HPDE6-E6E7 (cell line): Measurements from ENCODE around the gene ATP2A3.
"Not testable (repeated sequence)": the region's sequence is repeated elsewhere in the genome, so short reads cannot be mapped to it uniquely, and the experiment has no call there.

Experiments
- DNase-seq: peaks from one replicate; pipeline ENCODE4 v3.0.0; 2011; ENCODE audit warnings: missing footprints; ENCODE audit errors: extremely low spot score

The ATP2A3 gene

DNA sequence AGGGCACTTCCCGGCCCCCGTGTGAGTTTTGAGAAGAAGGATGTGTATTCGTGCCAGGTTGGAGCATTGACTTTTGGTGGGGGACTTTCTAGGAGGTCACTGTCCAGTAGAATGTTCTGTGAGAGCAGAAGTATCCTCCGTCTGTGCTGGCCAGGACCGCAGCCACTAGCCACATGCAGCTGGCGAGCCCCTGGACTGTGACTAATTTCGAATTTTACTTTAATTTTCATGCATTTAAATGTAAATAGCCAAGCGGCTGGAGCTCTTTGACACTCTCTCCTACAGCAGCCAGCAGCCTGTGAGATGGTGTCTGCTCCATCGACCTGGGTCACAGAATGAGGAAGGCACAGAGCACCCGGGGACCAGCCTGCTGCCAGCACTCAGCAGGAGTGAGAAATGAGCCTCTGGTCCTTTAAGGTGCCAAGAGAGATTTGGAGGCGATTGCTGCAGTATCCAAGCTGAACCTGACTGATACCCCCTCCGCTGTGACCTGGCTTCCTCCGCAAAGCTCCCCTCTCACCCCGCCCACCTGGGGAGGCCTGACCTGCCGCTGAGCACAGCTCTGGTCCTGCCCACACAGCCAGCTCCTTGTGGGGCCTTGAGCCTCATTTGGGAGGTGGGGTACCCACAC, 7.8 kb downstream of the ATP2A3 start:
- DNase-seq, result no peak

DNA sequence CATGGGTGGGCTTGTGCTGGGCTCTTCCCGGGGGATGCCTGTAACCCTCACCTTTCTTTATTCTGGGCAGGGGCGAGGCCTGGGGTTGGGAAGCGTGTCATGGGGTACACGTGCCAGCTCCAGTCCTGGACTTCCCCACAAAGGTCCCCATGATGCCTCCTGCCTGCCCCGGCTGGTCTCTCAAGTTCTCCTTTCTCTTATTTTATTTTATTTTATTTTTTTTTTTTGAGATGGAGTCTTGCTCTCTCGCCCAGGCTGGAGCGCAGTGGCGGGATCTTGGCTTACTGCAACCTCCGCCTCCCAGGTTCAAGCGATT, 8.6 kb downstream of the ATP2A3 start:
- DNase-seq, result no peak

DNA sequence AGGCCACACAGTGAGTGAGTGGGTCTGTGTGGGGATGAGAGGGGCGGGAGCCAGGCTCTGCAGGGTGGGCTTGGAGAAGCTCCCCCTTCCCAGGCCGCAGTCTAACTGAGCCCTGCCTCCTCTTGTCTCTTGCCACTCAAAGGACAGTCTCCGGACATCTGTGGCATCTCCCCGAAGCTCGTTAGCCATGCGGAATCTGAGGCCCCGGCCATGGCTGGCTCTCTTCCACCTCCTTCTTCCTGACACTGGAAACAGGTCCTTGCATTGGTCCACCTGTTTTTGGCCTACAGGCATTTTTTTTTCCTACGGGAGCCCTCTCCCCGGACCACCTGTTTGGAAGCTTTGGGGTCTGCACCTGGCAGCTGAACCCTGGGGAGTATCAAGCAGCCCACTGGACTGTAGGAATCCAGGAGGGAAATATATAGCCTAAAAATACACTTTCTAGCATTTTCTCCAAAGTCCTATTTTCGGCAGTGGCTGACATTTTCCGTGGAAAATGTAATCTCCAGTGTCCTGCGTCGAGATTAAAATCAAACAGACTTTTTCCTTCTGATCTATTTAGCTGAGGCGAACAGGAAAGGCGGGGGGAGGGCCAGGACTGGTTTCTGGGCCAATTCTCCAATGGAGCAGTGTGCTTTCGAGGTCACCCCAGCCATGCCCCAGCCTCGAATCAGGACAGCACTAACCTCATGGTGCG, 9.1 kb downstream of the ATP2A3 start:
- no peak for DNase-seq

DNA sequence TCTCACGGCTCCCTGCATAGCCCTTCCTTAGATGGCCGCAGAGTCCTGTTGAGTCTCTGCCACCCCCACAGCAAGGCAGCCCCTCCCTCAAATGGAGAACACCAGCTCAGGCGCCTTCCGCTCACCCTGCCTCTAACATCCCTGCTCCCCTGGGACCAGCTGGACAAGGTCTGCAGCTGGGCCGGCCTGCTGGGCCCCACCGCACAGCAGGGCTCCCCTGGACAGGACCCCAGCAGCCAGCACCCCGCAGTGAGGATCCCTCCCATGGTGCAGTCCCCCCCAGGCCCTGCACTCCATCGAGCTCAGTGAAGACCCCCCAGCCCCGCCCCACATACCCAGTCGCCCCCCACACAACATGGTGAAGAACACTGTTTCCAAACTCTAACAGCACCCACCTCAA, 10.2 kb downstream of the ATP2A3 start:
- DNase-seq, result no peak

DNA sequence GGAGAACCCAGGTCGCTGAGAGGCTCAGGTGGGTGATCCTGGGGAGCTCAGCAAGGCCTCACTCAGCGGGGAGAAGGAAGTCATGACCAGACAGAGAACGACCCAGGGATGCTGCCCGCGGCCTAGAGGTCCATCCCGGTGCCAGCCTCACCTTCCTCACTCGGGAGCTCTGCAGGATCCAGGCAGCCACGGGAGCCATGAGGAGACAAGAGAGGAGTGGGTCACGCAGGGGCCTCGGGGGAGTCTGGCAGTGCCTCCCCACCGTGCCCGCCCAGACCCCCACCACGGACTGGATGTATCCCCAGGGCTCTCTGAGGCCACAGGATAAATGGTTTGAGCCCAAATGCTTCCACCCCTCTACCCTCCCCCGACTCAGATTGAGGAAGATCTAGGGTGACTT, 10.7 kb downstream of the ATP2A3 start:
- no peak for DNase-seq

DNA sequence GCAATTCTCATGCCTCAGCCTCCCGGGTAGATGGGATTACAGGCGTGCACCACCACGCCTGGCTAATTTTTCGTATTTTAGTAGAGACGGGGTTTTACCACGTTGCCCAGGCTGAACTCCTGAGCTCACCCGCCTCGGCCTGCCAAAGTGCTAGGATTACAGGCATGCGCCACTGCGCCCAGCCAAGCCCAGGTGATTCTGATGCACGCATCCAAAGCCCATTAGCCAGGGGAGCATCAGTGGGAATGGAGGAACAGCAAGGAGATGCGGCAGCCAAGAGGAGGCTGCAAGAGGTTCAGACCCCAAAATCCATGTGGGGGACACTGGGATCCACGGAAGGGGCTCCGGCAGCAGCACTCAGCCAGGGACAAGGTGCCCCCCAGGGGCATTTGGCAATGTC, 12.1 kb downstream of the ATP2A3 start:
- DNase-seq, result no peak

DNA sequence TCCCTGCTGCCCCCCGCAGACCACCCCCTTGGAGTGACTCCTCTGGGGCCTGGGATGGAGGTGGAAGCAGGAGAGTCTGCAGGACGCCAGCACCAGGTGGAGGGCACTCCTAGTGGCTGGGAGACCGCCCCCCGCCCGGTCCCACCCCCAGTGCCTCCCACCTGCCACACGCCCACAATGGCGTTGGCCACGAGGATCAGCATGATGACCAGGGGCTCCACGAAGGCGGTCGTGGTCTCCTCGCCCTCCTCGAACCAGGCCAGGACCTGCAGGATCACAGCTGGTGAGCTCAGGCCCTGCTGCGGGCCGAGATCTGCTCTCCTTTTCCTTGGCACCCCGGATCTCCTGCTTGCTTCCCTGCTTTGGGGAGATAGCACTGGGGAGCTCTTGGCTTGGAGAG, 12.8 kb downstream of the ATP2A3 start:
- DNase-seq, result no peak

DNA sequence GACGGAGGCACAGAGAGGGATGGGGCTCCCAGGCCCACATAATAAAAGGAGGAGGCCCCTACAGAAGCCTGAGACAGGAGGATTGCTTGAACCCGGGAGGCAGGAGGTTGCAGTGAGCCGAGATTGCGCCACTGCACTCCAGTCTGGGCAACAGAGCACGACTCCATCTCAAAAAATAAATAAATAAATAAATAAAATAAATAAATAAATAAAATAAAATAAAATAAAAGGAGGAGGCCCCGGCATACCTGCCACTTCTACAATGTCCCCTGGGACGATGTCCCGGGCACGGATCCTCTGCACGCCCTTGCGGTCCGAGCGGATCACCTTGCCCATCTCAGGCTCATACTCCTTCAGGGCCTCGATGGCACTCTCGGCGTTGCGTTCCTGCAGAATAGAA, 13.2 kb downstream of the ATP2A3 start:
- no peak for DNase-seq

DNA sequence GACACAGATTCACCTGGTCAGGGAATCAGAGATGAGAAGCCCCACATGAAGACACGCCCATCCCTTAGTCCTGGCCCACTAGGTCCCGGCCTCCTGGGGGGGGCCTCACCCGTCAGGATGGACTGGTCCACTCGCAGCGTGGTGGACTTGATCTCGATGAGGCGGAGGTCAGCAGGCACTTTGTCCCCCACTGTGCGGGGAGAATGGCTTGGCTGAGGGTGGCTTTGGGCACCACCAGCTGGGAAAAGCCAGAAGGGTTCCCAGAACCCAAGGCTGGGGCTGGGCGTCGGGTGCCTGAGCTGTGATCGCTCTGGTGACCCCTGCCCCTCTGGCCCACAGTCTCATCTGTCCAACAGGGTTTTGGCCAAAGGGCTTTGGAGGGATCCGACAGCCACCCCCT, 13.7 kb downstream of the ATP2A3 start:
- DNase-seq, result no peak

DNA sequence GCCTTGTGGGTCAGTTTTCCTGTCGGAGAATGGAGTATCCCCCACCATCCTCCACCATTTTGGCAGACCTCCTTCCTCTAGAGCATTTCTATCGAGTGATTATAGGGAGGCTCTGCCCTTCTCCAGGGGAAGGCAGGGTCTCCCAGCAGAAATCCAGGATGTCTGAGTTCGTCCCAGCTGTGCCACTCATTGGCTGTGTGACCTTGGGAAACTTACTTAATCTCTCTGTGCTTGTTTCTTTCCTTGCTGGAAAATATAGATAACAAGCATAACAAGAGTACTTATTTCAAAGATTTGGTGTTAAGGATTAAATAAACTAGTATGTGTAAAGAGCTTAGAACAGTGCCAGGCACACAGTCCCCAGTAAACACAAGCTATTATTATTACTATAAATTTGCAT, 14.8 kb downstream of the ATP2A3 start:
- DNase-seq, result no peak

DNA sequence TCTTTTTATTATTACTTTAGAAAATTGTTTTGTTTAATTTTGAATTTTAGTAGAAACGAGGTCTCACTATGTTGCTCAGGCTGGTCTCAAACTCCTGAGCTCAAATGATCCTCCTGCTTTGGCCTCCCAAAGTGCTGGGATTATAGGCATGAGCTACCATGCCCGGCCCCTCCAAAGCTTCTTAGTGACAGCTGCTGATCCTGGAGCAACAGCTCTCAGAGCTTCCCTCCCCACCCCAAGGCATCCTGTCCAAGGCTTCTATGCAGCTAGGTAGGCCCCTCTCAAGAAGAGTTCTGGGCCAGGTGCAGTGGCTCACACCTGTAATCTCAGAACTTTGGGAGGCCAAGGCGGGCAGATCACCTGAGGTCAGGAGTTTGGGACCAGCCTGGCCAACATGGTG, 15.7 kb downstream of the ATP2A3 start:
- not testable (repeated sequence) for DNase-seq

DNA sequence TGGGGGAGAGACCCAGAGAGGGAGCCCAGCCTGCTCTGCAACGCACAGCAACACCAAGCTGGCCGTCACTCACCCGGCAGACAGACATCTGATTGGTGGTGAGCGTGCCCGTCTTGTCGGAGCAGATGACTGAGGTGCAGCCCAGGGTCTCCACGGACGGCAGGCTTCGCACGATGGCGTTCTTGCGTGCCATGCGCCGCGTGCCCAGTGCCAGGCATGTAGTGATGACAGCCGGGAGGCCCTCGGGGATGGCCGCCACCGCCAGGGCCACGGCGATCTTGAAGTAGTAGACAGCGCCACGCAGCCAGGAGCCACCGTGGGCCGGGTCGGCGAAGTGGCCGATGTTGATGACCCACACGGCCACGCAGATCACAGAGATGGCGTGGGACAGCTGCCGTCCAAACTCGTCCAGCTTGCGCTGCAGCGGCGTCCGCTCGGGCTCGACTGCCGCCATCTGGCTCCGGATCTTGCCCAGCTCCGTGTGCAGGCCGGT, 16.9 kb downstream of the ATP2A3 start:
- DNase-seq, result no peak

DNA sequence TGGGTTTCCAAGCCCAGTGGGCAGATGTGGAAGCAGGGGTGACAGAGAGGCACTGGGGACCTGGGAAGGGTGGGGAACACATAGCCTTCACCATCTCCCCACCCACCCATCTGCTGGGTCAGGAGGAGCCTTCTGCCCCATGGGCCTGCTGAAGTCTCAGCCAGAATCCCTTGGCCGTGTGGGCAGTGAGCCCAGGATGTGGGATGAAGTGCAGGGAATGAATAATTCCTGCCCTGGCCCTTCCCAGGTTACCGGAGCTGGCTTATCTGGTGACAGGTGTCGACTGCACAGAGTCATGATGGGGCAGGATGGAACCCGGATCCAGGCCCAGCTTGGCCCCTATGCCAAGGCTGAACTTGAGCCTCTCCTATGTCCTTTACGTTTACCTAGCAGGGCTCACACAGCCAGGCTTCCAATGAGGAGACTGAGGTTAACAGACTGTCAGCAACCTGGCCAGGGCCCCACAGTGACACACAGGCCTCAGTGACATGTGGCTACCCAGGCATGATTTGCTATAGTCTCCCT, 17.5 kb downstream of the ATP2A3 start:
- DNase-seq, result no peak

DNA sequence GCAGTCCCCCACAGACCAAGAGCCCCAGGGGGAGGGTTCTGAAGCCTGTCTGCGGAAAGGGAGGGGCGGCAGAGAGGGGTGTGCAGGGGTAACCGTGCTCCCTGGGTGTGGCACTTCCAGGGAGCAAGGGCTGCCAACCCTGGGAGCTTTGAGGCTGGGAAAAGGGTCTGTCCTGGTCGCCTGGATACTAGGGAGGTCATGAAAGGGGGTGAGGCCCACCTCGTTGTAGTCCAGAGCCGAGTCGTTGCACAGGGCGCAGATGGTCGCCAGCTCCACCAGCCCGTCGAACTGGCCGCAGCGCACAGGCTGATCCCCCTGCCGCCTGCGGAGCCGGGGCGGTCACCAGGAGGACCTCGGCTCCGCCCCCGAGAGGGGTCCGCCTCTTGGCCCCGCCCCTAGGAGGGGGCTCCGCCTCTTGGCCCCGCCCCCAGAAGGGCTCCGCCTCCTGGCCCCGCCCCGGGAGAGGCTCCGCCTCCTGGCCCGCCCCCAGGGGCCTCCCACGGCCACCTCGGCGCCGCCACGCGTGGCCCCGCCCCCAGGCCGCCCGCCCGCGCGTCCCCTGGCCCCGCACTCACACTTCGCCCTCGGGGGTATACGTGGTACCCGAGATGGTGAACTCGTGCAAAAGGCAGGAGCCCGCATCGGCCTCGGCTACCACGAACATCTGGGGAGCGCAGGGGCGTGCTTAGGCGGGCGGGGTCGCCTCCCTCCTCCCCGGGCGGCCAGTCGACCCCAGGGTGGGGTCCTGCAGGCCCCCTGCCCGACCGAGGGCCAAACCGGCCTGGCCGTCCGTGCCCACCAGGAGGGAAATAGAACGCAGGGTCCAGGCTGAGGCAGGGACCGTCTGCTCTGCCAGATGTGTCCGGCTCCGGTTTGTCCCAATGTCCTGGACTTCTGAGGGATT, 19.5 kb downstream of the ATP2A3 start:
- DNase-seq, result peak; percentile 29

DNA sequence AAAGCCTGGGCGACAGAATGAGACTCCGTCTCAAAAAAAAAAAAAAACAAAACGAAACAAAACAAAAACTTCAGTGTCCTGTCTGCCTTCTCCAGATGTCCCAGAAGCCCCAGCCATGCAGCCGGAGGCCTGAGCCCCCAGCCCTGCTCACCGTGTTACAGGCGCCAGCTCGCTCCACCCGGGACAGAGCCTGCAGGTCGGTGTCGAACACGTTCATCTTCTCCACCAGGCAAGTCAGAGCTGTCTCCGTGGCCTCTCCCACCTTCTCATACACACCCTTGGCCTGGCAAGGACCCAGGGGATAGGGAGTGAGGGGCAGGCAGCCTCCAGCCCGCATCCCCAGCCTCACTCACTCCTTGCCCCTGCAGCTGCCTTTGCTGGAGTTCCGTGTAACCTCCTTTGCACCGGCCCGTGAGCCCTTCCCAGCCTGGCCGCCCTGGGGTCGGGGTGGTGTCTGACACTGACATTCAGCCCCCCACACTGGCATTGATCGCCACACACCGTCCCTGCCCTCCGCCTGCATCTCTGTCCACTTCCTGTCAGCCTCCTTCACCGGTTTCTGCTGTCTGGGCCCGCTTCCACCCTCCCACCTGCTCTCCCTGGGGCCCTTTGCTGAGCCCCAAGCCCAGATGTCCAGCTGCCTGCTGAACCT, 20.9 kb downstream of the ATP2A3 start:
- no peak for DNase-seq

DNA sequence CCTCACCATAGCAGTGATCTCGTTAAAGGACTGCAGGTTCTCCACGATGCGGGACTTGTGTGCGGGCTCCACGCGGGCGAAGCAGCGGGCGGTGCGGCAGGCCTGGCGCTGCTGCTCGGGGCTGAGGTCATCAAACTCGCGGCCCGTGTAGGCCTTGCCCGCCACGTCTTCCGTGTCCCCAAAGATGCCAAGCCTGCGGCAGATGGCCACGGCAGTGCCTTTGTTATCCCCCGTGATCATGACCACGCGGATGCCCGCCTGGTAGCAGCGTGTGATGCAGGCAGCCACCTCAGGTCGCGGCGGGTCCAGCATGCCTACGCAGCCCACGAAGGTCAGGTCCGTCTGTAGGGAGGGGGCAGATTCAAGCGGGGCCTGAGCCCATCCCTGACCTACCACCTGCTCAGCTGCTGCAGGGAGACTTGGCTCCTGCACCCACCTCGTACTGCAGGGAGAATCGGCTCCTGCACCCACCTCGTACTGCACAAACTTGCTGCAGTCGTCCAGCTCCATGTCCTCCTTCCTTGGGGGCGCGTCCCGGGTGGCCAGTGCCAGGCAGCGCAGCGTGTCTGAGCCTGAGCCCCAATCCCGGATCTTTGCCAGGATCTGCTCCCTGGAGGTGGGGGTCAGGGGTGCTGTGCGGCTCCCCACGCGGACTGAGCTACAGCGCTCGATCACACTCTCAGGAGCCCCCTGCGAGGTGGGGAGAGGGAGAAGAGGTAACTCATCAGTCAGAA, 23.1 kb downstream of the ATP2A3 start:
- DNase-seq, result no peak

DNA sequence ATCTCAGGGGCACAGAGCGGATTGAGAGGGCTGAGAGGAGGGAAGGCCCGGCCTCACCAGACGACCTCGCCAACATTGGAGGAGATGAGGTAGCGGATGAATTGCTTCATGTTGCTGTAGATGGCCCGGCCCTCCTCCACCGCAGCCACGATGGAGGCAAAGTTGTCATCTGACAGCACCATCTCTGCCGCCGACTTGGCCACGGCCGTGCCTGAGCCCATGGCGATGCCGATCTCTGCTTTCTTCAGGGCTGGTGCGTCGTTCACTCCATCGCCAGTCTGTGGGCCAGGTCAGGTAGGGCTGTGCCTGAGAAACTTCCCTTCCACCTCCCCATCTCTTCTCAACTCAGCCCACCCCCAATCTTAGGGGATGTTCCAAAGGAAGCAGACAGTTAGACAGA, 26.9 kb downstream of the ATP2A3 start:
- no peak for DNase-seq

DNA sequence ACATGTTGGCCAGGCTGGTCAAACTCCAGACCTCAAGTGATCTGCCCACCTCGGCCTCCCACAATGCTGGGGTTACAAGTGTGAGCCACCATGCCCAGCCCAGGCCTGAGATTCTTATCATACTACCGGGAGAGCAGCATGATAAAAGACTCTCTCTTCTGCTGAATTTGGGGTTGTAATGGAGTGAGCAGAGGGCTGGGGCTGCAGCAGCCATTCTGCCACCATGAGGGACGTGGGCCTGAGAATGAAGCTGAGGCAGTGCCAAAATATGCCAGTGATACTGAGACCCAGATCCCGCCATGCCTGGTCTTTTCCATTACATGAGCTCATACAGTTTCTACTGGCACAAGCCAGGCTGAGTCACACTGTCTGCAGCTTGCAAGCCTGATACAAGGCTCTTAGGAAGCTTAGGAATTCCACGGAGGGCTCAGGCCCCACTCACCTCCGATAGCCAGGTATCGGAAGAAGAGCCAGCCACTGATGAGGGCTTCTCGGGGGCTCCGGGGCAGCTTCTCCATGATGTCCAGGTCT, 28.3 kb downstream of the ATP2A3 start:
- no peak for DNase-seq

DNA sequence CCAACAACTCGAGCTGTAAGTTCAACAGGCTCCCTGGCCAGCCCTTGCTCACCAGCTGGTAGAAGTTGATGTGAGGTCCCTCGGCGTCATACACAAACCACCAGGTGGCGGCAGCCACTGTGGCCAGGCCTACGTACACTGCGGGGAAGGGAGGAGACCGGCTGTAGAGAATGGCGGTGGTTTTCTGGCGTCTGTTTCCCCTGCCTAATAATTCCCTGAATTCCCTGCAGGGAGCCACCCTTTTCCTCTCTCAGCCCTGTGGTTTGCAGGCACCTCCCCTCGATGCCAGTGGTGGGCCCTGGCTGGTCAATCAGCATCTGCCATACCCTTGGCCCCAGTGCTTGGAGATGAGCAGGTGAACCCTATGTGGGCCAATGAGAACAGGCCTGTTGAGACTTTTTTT, 29.1 kb downstream of the ATP2A3 start:
- peak; percentile 49 for DNase-seq

DNA sequence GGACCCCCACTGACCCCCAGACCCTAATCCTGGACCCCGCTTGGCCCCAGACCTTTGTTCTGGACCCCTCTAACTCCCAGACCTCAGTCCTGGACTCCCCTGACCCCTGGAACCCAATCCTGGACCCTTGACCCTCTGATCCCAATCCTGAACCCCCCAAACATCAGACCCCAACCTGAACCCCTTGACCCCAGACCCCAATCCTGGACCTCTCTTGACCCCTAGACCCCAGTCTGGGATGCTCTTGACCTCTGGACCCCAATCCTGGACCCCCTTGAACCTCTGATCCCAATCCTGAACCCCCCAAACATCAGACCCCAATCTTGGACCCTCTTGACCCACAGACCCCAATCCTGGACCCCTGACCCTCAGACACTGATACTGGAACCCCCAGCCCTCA, 34.5 kb downstream of the ATP2A3 start:
- DNase-seq, result no peak

DNA sequence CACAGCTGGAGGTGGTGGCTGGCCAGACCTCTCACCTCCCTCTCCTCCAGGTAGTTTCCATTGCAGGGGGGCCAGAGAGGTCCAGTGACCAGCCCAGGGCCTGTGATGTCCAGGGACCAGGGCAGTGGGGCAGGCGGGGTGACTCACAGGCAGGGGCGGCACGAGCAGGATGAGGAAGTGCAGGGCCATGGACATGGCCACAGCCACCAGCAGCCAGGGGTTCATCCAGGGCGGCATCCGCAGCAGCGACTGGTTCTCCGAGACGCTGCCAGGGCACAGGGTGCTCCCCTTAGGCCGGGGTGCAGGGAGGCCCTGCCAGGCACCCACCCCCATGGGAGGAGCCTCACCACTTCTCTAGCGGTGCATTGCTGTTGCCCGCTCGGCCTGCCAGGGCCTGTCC, 35.1 kb downstream of the ATP2A3 start:
- DNase-seq, result no peak
